Muscle of arm (tissue), 12 donors: ENCODE results near the gene C22orf15. TPM values are rescaled to one million over a fixed set of nuclear protein-coding genes. Genes with fewer than 3 reads are reported as not detected.

Source experiments
- DNase-seq: peaks from one replicate; pipeline ENCODE4 v3.0.0-alpha.2; 2013
- polyA plus RNA-seq, 12 donors: library from polyadenylated mRNA; unstranded; fragments of 120-200 nt; gene quantifications; one replicate each; pipeline ENCODE4 v1.2.1, GENCODE V29; 2013; ENCODE audit not compliant: insufficient read length in 12 of 12

The C22orf15 gene
- polyA plus RNA-seq, 12 donors = 0.08 to 1.0 (median 0.23) TPM; not detected in 2

GRCh38 chr22:23786752-23787599 is 24.2 kb downstream of the C22orf15 start, which contains the start of gene SMARCB1:
SMARCB1 (plus strand) TSS chr22:23786966; CDS start chr22:23787170, 204 bp downstream.
- peak; percentile 94 for DNase-seq

- DNase-seq = no peak
Measured at GRCh38 chr22:23787600-23787896, 24.8 kb downstream of the C22orf15 start.

GRCh38 chr22:23787910-23788309 is 25.1 kb downstream of the C22orf15 start:
- DNase-seq = no peak

GRCh38 chr22:23789121-23789520 is 26.3 kb downstream of the C22orf15 start:
- no peak for DNase-seq

- DNase-seq = no peak
Measured at GRCh38 chr22:23789638-23790037, 26.8 kb downstream of the C22orf15 start.

GRCh38 chr22:23790819-23791737 is 28.3 kb downstream of the C22orf15 start:
- DNase-seq = peak; percentile 71

- DNase-seq = no peak
Measured at GRCh38 chr22:23791738-23792645, 29.2 kb downstream of the C22orf15 start.

- DNase-seq = no peak
Measured at GRCh38 chr22:23793326-23793725, 30.5 kb downstream of the C22orf15 start.

GRCh38 chr22:23796461-23796860 is 33.7 kb downstream of the C22orf15 start:
- DNase-seq = peak; percentile 52

- no peak for DNase-seq
Measured at GRCh38 chr22:23800297-23801237, 37.8 kb downstream of the C22orf15 start.

GRCh38 chr22:23801238-23801821 is 38.5 kb downstream of the C22orf15 start:
- no peak for DNase-seq

- DNase-seq = no peak
Measured at GRCh38 chr22:23801886-23802377, 39.1 kb downstream of the C22orf15 start.

GRCh38 chr22:23803001-23803819 is 40.4 kb downstream of the C22orf15 start:
- no peak for DNase-seq

GRCh38 chr22:23804781-23805291 is 42.0 kb downstream of the C22orf15 start:
- DNase-seq = no peak

- DNase-seq = no peak
Measured at GRCh38 chr22:23806837-23807236, 44.0 kb downstream of the C22orf15 start.

GRCh38 chr22:23812378-23812777 is 49.6 kb downstream of the C22orf15 start:
- no peak for DNase-seq
